ENCODE measurements around the gene USP14.

USP14 gene

GRCh38 chr18:251572-251971 is 93.2 kb downstream of the USP14 start:
- TF ChIP-seq CTCF (conservative IDR thresholded peaks at IDR 0.05; ENCODE audit: low read depth): no peak
- no peak overlapping the region for H3K27ac ChIP-seq
- ChIA-PET POLR2A (ENCODE audit: low non-redundant PET) (no interaction called here), CTCF (no interaction called here)
- DNase-seq (ENCODE audit: low spot score): no peak

DNA sequence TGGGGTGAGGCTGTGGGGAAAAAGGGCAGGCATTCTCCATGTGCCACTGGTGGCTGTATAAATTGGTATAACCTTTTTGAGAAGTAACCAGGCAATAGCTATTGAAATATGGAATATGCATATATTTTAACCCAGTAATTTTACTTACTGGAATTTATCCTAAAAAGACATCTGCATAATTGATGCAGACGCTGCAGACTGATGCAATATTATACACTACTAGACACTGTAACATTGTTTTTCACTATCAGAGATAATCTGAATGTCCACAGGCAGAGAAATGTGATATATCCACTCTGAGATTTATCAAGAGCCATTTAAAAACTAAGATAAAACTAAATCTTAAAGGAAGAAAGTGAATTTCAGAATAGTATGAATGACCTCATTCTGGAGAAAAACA is 94.8 kb downstream of the USP14 start:
- ChIA-PET POLR2A (ENCODE audit: low non-redundant PET) (interaction anchor here (0.7 kb wide), 1 partner anchor 45 kb away, joined by 6 read pairs; no protein-coding TSS in a partner anchor), CTCF (no interaction called here)
- no peak for DNase-seq (ENCODE audit: low spot score)
- no peak for TF ChIP-seq CTCF (conservative IDR thresholded peaks at IDR 0.05; ENCODE audit: low read depth)
- H3K27ac ChIP-seq: no peak overlapping the region

- DNase-seq (ENCODE audit: low spot score): no peak
- POLR2A ChIA-PET (ENCODE audit: low non-redundant PET): no interaction called here
- TF ChIP-seq CTCF (conservative IDR thresholded peaks at IDR 0.05; ENCODE audit: low read depth): no peak
- H3K27ac ChIP-seq: no peak overlapping the region
- CTCF ChIA-PET: no interaction called here
These were observed 96.8 kb downstream of the USP14 start for GRCh38 chr18:255171-255570.

DNA sequence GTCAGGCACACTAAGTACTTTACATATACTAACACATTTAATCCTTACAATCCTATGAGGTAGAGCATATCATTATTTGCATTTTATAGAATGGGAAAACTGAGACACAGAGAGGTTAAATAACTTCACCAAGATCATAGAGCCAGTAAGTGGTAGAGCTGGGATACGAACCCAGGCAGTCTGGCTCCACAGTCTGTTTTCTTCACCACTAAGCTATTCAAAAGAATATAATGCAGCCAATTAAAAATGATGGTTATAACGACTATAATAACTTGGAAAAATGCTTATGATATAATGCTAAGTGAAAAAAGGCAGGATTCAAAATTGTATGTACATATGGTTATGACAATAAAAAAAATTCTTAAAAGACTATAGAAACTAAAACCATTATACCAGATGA is 102.2 kb downstream of the USP14 start:
- no peak overlapping the region for H3K27ac ChIP-seq
- ChIA-PET POLR2A (ENCODE audit: low non-redundant PET) (no interaction called here), CTCF (interaction anchor here (0.7 kb wide), 1 partner anchor 191 kb away, joined by 5 read pairs; no protein-coding TSS in a partner anchor)
- no peak for TF ChIP-seq CTCF (conservative IDR thresholded peaks at IDR 0.05; ENCODE audit: low read depth)
- no peak for DNase-seq (ENCODE audit: low spot score)

DNA sequence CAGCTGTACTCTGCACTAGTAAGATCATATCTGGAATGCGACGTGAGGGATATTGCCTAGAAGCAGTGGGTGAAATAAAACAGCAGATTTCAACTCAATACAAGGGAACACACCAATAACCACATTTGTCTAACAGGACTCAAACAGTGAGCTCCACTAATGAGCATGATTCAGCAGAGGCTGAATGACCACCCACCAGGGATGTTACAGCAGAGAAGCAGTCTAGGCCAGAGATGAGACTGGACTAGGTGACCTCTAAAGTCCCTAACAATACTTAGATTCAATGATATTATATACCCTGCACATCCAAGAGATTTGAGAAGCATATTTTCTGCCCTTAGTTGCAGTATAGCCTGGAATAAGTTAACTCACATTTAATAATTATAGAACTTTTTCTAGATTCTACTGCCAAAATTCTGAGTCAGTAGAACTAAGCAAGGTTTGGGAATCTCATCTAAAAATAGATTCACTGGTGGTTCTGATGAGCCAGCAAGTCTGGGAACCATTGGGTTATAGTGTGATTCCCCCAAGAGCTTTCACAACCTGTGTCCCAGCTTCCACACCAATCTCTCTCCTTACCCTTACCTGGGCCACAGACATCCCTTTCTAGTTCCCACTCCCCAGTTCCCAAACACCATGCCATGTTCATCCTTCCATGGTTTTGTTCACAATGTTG is 103.2 kb downstream of the USP14 start:
- no peak overlapping the region for H3K27ac ChIP-seq
- TF ChIP-seq CTCF (conservative IDR thresholded peaks at IDR 0.05; ENCODE audit: low read depth): no peak
- CTCF ChIA-PET: no interaction called here
- no peak for DNase-seq (ENCODE audit: low spot score)
- POLR2A ChIA-PET (ENCODE audit: low non-redundant PET): no interaction called here

Data from RWPE1 (cell line).